DND-41 (cell line): ENCODE data around the gene STX3.

Source experiments
- CTCF ChIP-seq: IDR thresholded peaks from 2 replicates; pipeline ENCODE4 v1.5.1; 2012; ENCODE audit warnings: borderline replicate concordance, low read length, moderate library complexity, mild to moderate bottlenecking; ENCODE audit not compliant: poor library complexity, severe bottlenecking; ENCODE audit errors: extremely low read depth
- EZH2 ChIP-seq: IDR thresholded peaks from 3 replicates; pipeline ENCODE4 v1.6.1; 2012; ENCODE audit warnings: borderline replicate concordance, low read depth, mild to moderate bottlenecking, moderate library complexity, low read length, inconsistent platforms; ENCODE audit not compliant: severe bottlenecking

DNA sequence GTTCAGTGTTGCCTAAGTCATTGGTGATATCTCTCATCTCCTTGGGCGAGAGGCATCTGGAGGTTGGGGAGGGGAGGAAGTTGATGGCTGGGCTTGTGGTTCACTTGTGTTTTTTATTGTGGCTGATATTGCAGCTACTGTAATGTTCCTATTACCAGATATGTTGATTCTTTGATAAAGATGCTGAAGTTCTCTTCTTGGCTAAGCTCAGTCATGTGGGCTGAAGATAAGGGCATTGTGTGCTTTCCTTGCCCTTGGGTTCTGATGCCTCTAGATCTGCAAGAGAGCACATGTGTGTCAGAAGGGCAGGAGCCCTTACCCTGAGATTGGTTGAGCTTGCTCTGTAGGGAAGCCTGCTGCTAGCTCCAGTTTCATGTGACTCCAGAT, 12.0 kb downstream of the STX3 start:
- no peak for TF ChIP-seq CTCF
- no peak for TF ChIP-seq EZH2
